Nephron progenitor cell (in vitro differentiated cells): ENCODE data around the gene SPTB.

Experiments
- DNase-seq: peaks from one replicate; pipeline ENCODE4 v3.0.0; 2021
- H3K27ac Mint-ChIP-seq: 2 replicates; pipeline ENCODE4 v1.8.0; 2021; ENCODE audit warnings: mild to moderate bottlenecking, moderate library complexity, mixed read lengths
- H3K27me3 Mint-ChIP-seq: 2 replicates; pipeline ENCODE4 v1.8.0; 2021; ENCODE audit warnings: mild to moderate bottlenecking, low read depth, mixed read lengths; ENCODE audit not compliant: poor library complexity
- H3K36me3 Mint-ChIP-seq: 2 replicates; pipeline ENCODE4 v1.8.0; 2021; ENCODE audit warnings: low read depth, mixed read lengths
- H3K4me1 Mint-ChIP-seq: 2 replicates; pipeline ENCODE4 v1.8.0; 2021; ENCODE audit warnings: mixed read lengths
- H3K4me3 Mint-ChIP-seq: 2 replicates; pipeline ENCODE4 v1.8.0; 2021; ENCODE audit warnings: mild to moderate bottlenecking, moderate library complexity, mixed read lengths
- H3K9me3 Mint-ChIP-seq: 2 replicates; pipeline ENCODE4 v1.8.0; 2021; ENCODE audit warnings: mild to moderate bottlenecking, moderate library complexity, mixed read lengths
- TF ChIP-seq, protein P1 (sequence below): fragments of 200-600 bp; sonication (generic); IDR thresholded peaks from 2 replicates; pipeline ENCODE4 v1.5.0; 2021; ENCODE audit warnings: antibody characterized with exemption

Gene SPTB

GRCh38 chr14:64771161-64771560 lies 108.5 kb downstream of the SPTB start:
- peaks cover 10% of the 10 kb centered on the region for H3K36me3 Mint-ChIP-seq
- H3K4me1 Mint-ChIP-seq, result peaks cover 13% of the 10 kb centered on the region
- DNase-seq, result no peak
- H3K9me3 Mint-ChIP-seq, result peaks cover 34% of the 10 kb centered on the region
- no peak overlapping the region for H3K4me3 Mint-ChIP-seq
- TF ChIP-seq, protein P1, sequence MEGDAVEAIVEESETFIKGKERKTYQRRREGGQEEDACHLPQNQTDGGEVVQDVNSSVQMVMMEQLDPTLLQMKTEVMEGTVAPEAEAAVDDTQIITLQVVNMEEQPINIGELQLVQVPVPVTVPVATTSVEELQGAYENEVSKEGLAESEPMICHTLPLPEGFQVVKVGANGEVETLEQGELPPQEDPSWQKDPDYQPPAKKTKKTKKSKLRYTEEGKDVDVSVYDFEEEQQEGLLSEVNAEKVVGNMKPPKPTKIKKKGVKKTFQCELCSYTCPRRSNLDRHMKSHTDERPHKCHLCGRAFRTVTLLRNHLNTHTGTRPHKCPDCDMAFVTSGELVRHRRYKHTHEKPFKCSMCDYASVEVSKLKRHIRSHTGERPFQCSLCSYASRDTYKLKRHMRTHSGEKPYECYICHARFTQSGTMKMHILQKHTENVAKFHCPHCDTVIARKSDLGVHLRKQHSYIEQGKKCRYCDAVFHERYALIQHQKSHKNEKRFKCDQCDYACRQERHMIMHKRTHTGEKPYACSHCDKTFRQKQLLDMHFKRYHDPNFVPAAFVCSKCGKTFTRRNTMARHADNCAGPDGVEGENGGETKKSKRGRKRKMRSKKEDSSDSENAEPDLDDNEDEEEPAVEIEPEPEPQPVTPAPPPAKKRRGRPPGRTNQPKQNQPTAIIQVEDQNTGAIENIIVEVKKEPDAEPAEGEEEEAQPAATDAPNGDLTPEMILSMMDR, result no peak
- no peak overlapping the region for H3K27ac Mint-ChIP-seq
- H3K27me3 Mint-ChIP-seq, result no peaks in the 10 kb centered on the region

- Mint-ChIP-seq H3K36me3 (peaks cover 10% of the 10 kb centered on the region), H3K27ac (no peak overlapping the region), H3K4me3 (no peak overlapping the region), H3K4me1 (peaks cover 17% of the 10 kb centered on the region), H3K9me3 (peaks cover 32% of the 10 kb centered on the region), H3K27me3 (no peaks in the 10 kb centered on the region)
- TF ChIP-seq, protein P1, result no peak
- no peak for DNase-seq
Measured at GRCh38 chr14:64770751-64771150, 109.0 kb downstream of the SPTB start.

GRCh38 chr14:64769096-64770020 lies 110.3 kb downstream of the SPTB start:
- Mint-ChIP-seq H3K27ac (no peak overlapping the region), H3K36me3 (peaks cover 5% of the 10 kb centered on the region), H3K27me3 (no peaks in the 10 kb centered on the region), H3K9me3 (peaks cover 18% of the 10 kb centered on the region), H3K4me1 (peaks cover 28% of the 10 kb centered on the region), H3K4me3 (no peak overlapping the region)
- DNase-seq, result no peak
- TF ChIP-seq, protein P1, result no peak

GRCh38 chr14:64768401-64769095 lies 111.2 kb downstream of the SPTB start:
- TF ChIP-seq, protein P1, result no peak
- no peaks in the 10 kb centered on the region for H3K27me3 Mint-ChIP-seq
- peaks cover 36% of the 10 kb centered on the region for H3K4me1 Mint-ChIP-seq
- DNase-seq, result no peak
- peaks cover 10% of the 10 kb centered on the region for H3K9me3 Mint-ChIP-seq
- no peak overlapping the region for H3K4me3 Mint-ChIP-seq
- no peak overlapping the region for H3K27ac Mint-ChIP-seq
- H3K36me3 Mint-ChIP-seq, result peaks cover 4% of the 10 kb centered on the region

- peaks cover 3% of the 10 kb centered on the region for H3K27me3 Mint-ChIP-seq
- no peak for DNase-seq
- H3K4me1 Mint-ChIP-seq, result peaks cover 47% of the 10 kb centered on the region
- H3K27ac Mint-ChIP-seq, result no peak overlapping the region
- no peaks in the 10 kb centered on the region for H3K36me3 Mint-ChIP-seq
- no peaks in the 10 kb centered on the region for H3K9me3 Mint-ChIP-seq
- H3K4me3 Mint-ChIP-seq, result no peak overlapping the region
- TF ChIP-seq, protein P1, result no peak
Measured at GRCh38 chr14:64767215-64767964, 112.3 kb downstream of the SPTB start.
